Fibroblast of skin of abdomen (primary cell): ENCODE results near the gene TFCP2. TPM values are rescaled to one million over a fixed set of nuclear protein-coding genes. Genes with fewer than 3 reads are reported as not detected.
"Not testable (repeated sequence)": the region's sequence is repeated elsewhere in the genome, so short reads cannot be mapped to it uniquely, and the experiment has no call there.

Source experiments
- DNase-seq: peaks from one replicate; pipeline ENCODE4 v3.0.0-alpha.2; 2013
- polyA plus RNA-seq, 2 experiments: library from polyadenylated mRNA; unstranded; fragments of 120-200 nt; gene quantifications; one replicate each; pipeline ENCODE4 v1.2.1, GENCODE V29; 2013; ENCODE audit not compliant: insufficient read length in 2 of 2

Gene TFCP2, protein sequence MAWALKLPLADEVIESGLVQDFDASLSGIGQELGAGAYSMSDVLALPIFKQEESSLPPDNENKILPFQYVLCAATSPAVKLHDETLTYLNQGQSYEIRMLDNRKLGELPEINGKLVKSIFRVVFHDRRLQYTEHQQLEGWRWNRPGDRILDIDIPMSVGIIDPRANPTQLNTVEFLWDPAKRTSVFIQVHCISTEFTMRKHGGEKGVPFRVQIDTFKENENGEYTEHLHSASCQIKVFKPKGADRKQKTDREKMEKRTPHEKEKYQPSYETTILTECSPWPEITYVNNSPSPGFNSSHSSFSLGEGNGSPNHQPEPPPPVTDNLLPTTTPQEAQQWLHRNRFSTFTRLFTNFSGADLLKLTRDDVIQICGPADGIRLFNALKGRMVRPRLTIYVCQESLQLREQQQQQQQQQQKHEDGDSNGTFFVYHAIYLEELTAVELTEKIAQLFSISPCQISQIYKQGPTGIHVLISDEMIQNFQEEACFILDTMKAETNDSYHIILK
- polyA plus RNA-seq (2013, experiment 1 of 2; ENCODE audit: insufficient read length) = 34.8 TPM
- 33.7 TPM for polyA plus RNA-seq (2013, experiment 2 of 2; ENCODE audit: insufficient read length)

GRCh38 chr12:51172515-51173431 is at the start of gene TFCP2:
TFCP2 (minus strand) TSS chr12:51173135; CDS start chr12:51172422, 713 bp downstream.
- peak; percentile 97 for DNase-seq

DNA sequence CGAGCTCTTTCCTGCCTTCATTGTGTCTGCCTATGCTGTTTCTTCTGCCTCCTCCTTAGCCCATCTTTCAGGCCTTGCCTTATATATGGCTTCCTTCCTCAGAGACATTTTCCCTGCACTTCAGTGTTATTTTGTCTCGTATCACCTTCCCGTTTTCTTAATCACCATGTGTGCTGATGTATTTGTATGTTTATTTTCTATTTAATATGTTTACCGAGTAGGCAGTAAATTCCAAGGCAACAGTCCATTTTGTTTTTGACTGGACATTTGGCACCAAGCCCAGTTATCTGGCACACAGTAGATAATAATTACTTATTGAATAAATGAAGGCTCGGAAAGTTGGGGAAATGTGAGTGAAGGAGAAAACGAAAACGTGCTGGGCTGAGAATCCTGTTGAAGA is 49.5 kb upstream of the TFCP2 start:
- DNase-seq = no peak

GRCh38 chr12:51219857-51220256 is 46.9 kb upstream of the TFCP2 start:
- not testable (repeated sequence) for DNase-seq

DNA sequence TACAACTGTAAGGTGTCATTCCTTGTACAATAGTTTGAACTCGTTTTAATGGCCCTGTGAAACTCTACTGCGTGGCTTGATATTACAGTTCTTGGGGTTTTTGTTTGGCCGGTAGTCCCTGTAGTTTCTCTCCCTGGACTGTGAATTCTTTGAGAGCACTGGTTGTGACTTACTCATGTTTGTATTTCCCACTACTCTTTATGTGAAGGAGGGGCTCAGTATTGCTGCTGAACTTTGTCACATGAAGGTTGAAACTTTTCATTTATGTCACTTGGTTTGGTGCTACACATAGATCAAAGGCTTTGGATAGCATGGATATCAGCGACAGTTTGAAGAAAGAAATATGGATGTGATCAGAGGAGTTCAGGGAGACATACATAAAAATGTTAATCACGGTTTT is 46.4 kb upstream of the TFCP2 start:
- no peak for DNase-seq

- no peak for DNase-seq
Measured at GRCh38 chr12:51218607-51219161, 45.7 kb upstream of the TFCP2 start.

GRCh38 chr12:51217968-51218606 is 45.2 kb upstream of the TFCP2 start, which contains the start of gene POU6F1:
POU6F1 (minus strand) TSS chr12:51218062; CDS start chr12:51206836, 11,226 bp downstream.
- peak; percentile 85 for DNase-seq

- peak; percentile 10 for DNase-seq
Measured at GRCh38 chr12:51217133-51217967, 44.4 kb upstream of the TFCP2 start.

DNA sequence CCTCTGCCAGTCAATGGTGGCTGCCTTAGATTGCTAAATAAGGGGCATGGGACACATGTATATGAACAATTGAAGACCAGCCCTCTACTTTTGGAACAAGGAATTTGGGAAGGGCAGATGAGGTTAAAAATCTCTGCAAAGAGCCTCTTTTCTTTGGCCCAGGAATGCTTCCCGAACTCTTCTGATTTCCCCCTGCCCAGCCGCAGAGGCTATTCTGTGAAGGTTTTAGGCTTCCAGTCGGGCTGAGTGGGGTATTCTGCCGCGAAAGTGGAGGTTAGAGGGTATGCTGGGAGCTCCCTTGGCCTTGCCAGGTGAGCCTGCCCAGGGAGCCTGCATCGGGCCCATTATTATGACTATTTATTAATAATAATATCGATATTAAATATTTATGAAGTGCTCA is 43.7 kb upstream of the TFCP2 start:
- no peak for DNase-seq

DNA sequence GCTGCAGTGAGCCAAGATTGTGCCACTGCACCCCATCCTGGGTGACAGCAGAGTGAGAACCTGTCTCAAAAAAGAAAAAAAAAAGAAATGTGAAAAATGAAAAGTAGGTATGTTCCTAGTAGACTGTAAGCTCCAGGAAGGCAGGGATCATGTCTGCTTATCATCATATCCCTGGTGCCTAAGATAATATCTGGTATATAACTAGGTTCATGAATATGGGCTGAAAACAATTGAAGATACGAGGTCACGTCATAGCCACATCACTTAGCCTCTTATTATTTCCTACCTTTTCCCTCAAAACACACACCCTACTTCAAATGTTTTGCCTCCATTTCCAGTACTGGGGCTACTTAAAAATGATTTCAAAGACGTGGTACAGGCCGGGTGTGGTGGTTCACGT is 42.0 kb upstream of the TFCP2 start:
- no peak for DNase-seq

DNA sequence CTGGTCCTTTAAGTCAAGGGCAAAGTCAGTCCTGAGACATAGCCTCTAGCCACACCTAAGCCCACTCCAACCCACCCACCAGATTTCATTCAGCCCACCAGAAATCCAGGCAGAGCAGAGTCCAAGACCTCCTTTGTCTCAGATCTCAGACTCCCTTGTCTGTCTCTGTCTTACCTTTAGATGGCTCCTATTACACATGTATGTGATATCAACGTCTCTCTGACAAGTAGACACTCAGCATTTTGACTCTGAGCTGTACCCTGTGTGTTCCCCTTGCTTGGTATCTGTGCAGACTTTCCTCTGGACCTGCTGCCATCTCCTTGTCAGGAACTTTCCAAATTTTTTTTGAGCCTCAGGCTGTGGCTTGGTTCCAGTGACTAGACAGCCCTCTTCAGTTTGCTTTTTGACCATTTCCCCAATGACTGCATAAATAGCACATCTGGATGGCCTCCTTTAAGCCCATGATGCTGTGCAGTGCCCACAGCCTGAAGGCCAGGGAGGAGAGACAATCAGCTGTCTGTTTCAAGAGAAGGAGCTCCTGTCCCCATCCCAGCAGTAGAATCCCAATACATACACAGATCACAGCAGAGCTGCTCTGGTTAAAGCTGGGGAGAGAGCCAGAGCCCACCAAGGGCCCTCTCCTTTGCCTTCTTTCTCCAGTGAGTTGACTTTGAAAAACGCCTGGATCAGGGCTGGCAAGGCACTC is 37.9 kb upstream of the TFCP2 start:
- no peak for DNase-seq

- DNase-seq = no peak
Measured at GRCh38 chr12:51209259-51209658, 36.3 kb upstream of the TFCP2 start.

- no peak for DNase-seq
Measured at GRCh38 chr12:51208016-51208660, 35.2 kb upstream of the TFCP2 start.

- no peak for DNase-seq
Measured at GRCh38 chr12:51205350-51205749, 32.4 kb upstream of the TFCP2 start.

DNA sequence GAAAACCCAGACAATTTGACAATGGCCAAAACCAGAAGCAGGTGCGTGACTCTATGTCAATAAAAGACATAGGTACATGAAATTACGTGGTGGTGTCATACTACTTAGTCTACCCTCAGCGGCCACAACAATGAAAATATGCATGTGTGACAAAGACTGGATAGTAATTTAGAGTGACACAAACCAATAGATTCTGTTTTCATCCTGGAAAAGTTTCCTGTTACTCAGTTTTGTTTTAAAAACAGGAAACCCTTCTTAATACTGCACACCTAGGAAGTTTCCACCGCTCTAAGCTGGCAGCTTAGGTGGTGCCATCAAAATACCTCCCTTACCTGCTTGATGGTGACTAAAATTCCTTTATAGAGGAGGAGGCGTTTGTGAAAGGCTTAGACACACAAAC is 29.8 kb upstream of the TFCP2 start:
- no peak for DNase-seq

- DNase-seq = no peak
Measured at GRCh38 chr12:51200806-51201205, 27.9 kb upstream of the TFCP2 start.

DNA sequence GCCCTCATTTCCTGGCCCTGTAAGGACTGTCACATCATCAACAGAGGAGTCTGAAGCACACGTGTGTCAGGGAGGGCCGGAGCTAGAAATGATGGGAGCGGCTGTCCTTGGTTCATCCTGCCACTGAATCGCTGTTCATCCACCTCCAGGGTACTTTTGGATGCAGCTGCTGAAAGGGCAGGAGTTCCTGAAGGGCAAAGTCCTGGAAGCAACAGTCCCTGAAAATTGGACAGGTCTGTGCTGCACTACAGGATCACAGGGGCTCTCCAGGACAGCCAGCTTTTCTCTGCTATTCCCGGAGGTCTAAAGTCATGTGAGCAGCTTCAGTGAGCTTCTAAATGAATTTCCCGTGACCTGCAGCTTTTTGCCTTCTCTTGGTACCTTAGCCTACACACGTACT is 27.2 kb upstream of the TFCP2 start:
- no peak for DNase-seq

DNA sequence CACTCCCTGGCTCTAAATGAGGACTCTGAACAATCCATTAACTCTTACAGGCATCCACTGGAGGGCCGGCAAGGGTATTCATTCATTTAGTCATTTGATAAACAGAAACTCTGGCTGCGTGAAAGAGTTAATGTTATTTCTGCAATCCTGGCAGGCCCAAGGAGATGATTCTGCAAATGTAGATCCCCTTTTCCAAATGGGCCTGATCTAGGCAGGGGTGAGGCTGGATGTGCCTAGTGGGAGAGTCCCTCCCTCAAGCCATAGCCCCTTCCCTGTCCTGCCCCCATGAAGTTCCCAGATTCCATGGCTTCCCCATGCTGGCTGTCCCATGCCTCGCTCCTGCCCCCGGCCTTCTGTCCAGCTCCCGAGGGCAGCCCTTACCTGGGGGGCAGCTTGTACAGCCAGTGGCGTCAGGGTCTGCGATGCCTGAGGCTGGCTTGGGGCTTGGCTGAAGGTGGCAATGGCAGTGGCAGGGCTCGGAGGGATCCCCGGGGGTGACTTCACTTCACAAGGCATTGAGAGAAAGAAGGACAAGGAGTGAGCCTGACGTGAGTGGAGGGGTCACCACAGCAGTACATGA is 26.5 kb upstream of the TFCP2 start:
- no peak for DNase-seq

DNA sequence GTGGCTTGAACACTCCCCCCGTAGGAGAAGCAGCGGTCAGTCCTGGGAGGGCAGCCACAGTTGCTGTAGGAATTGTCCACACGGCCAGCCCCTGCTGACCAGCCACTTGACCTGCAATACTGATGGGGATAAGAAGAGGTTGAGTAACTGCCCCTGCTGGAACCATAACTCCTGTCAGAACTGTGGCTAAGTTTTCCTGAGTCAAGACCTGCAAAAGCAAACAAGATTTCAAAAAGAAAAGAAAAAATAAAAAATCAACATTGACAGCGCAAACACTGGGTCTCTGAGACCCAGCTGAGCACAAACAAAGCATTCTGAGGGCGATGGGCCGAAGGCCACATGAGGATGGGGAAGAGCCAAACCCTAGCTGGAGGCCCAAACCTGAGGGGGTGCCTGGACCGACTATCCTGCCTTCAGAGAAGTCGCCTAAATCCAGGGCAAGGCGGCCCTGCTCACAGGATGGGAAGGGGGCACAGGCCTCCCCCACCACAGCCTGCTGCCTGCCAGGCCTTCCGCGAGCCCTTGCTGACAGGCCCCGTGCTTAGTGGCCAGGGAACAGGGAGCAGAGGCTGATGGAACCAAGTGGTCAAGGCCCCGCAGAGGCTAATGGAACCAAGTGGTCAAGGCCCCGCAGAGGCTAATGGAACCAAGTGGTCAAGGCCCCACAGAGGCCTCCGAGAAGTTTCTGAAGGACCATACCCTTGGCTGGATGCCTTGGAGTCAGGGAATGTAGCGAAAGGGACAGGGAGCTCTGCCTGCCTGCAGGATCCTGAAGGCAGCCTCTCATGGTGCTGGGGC is 25.8 kb upstream of the TFCP2 start:
- no peak for DNase-seq
